Neural cell (in vitro differentiated cells): ENCODE results near the gene ANKLE1.

ENCODE experiments used
- CTCF ChIP-seq: fragments of 450-650 bp; IDR thresholded peaks from 2 replicates; pipeline ENCODE4 v1.5.1; 2014; ENCODE audit warnings: antibody characterized with exemption, mild to moderate bottlenecking, moderate library complexity; ENCODE audit not compliant: poor library complexity, severe bottlenecking
- EP300 ChIP-seq: fragments of 450-650 bp; conservative IDR thresholded peaks from 2 replicates; pipeline ENCODE4 v1.6.1; 2014; ENCODE audit warnings: antibody characterized with exemption, mild to moderate bottlenecking, moderate library complexity; ENCODE audit not compliant: poor library complexity, severe bottlenecking
- EZH2 ChIP-seq: fragments of 200-600, 300-800 bp; shearing (Covaris generic), sonication (generic); IDR thresholded peaks from 2 replicates; pipeline ENCODE4 v1.6.1; 2014; ENCODE audit warnings: antibody characterized with exemption, low read length, borderline replicate concordance, mild to moderate bottlenecking; ENCODE audit not compliant: insufficient read depth, poor library complexity, severe bottlenecking
- POLR2AphosphoS5 ChIP-seq: IDR thresholded peaks from 2 replicates; pipeline ENCODE4 v1.6.1; 2012
- RAD21 ChIP-seq: fragments of 450-650 bp; conservative IDR thresholded peaks from 2 replicates; pipeline ENCODE4 v1.6.1; 2014; ENCODE audit warnings: antibody characterized with exemption, mild to moderate bottlenecking, moderate library complexity
- REST ChIP-seq: IDR thresholded peaks from 2 replicates; pipeline ENCODE4 v1.6.1; 2012; ENCODE audit warnings: borderline replicate concordance
- SMC3 ChIP-seq: fragments of 450-650 bp; conservative IDR thresholded peaks from 2 replicates; pipeline ENCODE4 v1.6.1; 2014; ENCODE audit warnings: antibody characterized with exemption, mild to moderate bottlenecking, moderate library complexity; ENCODE audit not compliant: poor library complexity
- TAF1 ChIP-seq: IDR thresholded peaks from 2 replicates; pipeline ENCODE4 v1.6.1; 2012; ENCODE audit warnings: low read depth

GRCh38 chr19:17307876-17308377 lies 26.2 kb downstream of the ANKLE1 start:
- TF ChIP-seq CTCF = no peak
- no peak for TF ChIP-seq POLR2AphosphoS5
- TF ChIP-seq RAD21 = no peak
- TF ChIP-seq EZH2 = no peak
- TF ChIP-seq REST = no peak
- TF ChIP-seq EP300 = no peak
- no peak for TF ChIP-seq TAF1
- TF ChIP-seq SMC3 = no peak
